ENCODE results near the gene ENHO.

ENHO gene

DNA sequence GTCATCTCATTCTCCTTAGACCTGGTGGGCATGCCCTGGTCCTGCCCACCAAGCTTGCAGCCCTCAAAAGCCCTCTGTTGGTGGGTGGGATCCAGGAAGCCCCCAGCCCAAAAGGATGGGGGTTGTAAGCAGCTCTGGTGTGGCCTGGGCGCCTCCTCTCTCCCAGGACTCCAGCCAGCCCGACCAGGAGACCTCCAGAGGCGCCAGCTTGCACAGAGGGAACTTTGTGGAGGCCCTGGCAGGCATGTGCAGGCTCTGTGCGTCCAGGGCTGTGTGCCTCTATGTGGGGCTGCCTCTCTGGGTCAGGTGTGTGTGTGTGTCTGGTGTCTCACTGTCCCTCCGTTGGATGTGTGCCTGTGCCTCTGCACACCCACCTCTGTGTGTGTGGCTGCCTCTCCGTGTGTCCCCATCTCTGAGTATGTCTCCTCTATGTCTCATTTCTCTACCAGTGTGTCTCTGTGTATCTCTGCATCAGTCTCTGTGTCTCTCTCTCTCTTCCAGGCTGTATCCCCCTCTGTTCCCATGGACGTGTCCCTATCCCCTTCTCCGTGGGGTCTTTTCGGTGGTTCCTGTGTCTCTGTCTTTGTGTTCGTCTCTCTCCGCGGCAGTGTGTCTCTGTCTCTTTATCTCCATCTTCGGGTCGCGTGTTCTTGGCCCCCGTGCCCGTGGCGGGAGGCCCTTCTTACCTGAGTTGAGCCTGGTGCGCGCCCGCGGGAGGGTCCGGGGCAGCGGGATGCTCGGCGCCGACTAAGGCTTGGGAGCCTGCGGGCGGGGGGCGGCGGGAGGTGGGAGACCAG is 501 bp downstream of the ENHO start:
- no peak for DNase-seq

DNA sequence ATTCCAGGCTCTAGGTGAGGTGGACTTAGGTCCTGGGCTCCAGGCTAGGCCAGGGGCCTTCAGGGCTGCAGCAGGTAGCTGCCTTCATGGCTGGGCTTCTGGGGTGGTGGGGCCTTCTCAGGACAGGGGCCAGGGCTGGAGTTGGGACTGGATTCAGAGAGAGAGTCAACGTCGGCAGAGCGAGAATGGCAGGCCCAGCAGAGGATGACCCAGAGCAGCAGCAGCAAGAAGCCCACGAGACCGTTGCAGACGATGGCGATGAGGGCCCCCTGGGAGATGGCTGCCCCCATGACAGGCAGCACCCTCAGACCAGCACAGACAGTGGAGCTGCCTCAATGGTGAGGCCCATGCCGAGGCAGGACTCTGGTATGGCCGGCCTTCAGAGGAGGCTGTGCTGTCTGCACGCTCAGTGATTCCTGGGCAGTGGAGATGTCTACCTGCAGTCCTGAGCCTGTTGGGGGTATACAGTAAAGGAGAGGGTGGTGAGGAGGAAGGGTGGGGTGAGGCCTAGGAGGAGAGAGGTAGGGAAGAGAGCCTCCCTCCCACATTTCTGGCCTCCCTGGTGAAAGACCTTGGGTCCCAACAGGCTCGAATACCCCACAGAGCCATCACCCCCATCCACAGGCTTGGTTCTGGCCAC is 1.3 kb downstream of the ENHO start:
- DNase-seq = no peak

DNA sequence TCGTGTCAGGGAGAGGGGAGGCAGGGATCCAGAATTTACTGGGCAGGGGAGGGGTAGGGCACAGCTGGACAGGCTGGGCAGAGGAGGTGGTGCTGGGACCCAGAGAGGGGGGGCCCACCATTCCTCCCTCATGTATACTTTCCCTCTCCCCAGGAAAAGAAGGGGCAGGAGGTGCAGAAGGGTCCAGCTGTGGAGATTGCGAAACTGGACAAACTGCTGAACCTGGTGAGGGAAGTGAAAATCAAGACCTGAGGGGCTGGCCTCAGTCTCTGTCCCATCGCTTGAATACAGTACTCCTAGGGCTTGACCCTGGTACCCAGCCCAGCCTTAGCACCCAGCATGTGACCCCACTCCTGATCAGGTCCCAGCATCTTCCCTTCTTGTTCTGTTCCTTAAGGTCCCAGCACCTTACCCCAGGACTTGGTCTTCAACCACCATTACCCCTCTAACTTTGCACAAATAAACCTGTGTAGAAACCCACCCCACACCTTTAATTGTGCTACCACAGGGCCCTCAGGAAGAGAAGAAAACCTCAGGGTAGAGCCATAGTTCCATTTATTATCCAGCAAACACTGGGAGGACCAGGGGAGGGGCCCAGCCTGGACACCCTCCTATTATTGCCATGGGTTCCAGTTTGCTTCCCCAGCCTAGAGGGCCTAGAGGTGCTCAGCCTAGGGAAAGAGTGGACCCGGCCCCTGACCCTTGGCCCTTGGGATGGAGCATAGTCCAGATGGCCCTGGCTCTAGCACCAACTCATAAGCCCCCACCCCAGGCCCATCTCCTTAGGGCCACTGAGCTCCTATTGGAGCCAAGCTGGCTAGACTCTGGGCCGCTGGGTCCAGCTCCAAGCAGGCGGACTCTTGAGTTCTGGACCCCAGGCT is 2.0 kb downstream of the ENHO start:
- no peak for DNase-seq

DNA sequence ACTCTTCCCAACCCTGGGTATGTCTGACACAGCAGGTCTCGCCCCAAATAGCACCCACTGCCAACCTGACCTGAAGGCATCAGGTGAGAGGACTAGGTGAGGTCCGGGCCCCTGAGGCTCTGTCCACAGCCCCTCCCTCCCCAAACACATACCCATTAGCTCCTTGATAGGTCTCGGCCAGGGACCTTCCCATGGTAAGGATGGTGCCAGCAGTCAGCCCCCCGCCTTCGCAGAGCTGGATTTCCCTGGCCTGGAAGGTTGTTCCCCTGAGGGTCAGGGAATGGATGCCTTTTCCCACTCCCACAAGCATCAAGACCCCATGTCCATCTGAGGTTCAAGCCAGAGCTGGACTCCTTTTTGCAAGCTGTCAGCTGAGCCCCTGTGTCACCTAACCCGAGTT is 2.7 kb downstream of the ENHO start:
- no peak for DNase-seq

DNA sequence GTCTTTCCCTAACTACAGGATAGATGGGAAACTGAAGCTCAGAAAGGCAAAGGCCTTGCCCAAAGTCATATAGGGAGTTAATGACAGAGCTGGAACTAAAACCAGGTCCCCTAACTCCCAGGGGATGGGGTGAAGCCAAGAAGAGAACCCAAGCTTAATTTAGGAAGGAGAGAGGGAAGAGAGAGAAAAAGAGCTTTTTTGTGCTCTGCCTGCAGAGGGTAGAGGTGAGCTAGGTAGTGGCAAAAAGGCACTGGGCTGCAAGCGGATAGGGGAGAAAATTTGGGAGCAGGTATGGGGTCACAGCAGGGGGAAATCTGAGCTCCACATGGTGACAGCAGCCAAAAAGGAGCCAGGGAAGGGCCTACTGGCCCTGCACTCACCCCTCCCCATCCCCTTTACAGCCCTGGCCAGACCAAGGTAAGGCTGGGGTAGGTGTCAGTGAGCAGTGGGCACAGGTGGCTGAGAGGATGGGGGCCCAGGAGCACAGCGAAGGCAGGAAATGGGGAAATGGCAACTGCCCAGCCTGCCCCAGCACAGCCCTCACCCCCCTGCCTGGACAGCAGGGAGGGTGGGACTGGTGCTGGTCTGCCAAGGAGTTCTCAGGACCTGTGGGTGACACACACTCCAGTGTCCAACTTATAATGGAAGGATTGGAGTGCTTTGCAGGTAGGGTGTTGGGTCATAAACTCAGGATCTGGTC is 3.3 kb downstream of the ENHO start:
- no peak for DNase-seq

DNA sequence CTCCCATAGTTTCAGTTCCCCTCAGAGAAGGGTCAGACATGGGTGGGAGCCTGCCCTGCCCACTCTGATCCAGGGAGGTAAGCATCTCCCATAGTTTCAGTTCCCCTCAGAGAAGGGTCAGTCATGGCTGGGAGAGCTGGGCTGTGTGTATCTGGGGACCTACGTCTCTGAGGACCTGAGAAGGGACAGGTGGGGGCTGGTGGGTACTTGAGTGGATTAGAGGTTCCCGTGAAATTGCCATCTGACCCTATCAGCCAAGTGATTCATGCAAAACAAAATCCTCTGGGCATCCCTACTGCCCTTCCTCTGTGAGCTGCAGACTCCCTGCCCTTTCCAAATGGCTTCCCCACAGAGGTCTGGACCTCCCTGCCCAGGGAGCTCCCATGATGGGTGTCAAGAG is 3.9 kb downstream of the ENHO start:
- DNase-seq = no peak

DNA sequence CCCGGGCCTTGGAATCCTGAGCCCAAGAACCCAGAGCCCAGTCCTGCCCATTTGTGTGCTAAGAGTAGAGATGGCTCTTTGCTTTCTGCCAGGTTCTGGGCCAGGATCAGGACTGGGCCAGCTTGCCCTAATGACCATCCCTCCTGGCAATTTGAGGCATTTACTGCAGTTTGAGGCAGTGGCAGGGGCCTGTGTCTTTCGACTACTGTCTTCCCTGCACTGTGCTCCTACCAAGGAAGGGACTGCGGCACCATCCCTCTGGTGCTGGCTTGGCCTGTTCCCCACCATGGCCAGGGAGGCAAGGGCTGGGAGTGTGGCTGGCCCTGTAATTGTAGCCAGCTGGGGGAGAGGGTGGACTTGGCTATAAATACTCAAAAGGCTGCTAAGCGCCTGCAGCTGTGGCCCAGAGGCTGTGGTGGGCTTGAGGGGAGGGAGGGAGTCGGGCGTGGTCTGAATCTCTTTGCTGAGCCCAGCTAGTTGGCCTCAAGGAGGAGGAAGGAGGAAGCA is 4.6 kb downstream of the ENHO start:
- no peak for DNase-seq

DNA sequence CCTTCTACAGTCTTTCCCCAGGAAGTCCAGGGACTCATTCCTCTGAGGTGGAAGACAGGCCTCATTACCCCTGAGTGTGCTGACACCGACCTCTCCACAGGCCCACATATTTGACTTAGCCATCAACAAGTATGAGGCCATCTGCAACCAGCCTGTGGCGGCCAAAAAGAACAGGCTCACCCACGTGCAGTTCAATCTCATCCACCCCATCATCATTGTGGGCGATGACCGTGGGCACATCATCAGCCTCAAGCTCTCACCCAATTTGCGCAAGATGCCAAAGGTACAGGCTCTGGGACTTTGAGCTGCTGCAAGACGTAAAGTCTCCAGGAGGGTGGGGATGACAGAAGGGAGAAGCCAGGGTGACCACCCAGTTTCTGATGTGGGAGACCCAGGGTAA is 5.6 kb downstream of the ENHO start:
- no peak for DNase-seq

DNA sequence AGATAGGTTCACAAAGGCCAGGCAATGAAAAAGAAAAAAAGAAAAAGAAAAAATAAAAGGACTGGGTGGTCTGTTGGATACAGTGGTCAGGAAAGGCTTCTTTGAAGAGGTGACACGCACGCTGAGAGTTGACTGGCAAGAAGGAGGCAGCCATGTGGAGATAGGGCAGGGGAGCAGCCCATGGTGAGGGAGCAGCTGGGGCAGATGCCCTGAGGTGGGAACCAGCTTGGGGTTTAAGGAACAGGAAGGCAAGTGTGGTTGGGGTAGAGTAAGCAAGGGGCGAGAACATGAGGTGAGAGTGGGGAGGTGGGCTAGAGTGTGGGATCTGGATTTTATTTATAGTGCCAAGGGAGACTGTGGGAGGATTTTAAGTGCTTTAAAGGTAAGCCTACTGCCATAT is 6.8 kb downstream of the ENHO start:
- DNase-seq = no peak

DNA sequence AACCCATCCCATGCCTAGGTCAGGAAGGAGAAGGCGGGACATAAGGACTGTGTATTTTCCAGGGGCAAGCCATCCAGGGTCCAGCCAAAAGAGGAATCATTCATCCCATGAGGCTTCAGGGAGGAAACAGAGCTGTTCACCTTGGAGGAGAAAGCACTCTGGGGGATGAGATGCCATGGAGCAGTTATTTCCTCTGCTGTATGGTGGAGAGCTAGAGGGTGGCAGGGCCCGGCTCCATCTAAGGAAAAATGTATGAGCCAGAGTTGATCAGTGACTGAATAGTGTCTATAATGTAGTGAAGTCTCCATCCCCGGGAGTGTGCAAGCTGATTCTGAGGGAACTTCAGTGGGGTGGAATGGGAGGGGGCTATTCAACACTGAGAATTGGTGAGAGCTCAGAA is 8.0 kb downstream of the ENHO start:
- no peak for DNase-seq

DNA sequence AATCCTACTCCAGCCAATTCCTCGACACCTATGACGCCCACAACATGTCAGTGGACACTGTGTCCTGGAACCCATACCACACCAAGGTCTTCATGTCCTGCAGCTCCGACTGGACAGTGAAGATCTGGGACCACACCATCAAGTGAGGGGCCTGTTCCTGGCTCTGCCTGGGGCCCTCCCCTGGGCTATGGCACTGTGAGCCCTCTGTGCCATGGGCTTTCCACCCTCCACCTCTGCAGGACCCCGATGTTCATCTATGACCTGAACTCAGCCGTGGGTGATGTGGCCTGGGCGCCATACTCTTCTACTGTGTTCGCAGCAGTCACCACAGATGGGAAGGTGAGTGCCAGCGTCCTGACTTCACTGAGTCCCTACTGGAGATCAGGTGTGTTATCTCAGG is 8.4 kb downstream of the ENHO start:
- no peak for DNase-seq

DNA sequence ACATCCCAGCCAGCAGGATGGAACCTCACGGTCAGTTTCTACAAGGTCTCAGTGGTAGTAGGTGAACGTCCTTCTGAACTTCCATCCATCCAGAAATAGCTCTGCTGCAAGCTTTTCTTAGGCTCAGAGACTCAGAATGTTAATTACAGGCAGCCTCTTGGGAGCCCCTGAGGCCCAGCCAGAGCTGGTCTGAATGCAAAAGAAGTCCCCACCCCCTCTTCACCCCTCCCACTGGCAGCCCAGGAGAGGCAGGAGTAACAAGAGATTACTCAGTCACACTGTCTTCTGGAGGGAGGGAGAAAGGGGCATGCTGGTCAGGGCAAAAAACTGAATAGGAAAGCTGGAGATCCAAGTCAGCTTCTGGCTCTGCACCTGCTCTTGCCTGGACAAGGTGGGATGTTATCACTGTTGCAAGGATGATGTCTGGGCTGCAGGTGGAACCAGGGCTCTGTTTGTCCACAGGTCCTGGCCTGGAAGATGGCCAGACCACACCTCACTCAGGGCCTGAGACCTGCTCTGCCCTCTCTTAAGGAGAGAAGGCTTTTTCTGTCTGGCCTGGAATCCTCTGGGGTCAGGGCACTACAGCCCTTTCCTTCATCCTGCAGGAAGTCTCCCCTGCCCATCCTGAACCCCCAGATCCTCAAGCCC is 9.1 kb downstream of the ENHO start:
- no peak for DNase-seq

DNA sequence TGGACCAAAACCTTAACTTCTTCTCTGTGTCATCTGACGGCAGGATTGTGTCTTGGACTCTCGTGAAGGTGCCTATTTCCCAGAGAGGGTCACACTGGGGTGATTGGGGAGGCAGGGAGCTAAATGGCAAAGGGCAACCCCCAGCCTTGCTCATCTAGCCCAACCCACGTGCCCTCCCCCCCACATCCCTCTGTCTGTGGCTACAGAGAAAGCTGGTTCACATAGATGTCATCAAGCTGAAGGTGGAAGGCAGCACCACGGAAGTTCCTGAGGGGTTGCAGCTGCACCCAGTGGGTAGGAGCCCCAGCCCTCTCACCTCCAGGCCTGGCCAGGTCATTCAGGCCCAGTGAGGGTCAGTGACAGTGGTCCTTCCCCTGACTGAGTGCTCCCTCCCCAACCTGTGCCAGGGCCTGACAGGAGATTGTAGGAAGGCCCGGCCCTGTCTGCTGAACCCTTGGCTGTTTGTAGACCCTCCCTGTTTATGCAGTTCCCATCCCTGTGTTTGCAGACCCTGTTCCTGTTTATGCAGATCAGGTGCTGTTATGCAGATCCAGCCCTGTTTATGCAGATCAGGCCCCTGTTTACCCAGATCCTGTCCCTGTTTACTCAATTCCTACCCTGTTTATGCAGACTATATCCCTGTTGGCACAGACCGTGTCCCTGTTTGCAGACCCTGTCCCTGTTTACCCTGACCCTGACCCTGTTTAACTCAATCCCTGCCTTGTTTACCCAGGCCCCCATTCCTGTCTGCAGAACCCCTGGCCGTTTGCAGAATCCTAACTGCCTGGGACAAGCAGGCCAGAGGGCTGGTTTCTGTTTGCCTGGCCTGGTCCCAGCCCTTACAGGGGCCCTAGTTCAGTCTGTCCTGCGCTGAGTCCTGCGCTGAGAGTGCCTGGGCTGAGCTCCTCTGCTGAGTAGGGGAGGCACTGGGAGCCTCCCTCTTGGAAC is 10.4 kb downstream of the ENHO start:
- DNase-seq = no peak

DNA sequence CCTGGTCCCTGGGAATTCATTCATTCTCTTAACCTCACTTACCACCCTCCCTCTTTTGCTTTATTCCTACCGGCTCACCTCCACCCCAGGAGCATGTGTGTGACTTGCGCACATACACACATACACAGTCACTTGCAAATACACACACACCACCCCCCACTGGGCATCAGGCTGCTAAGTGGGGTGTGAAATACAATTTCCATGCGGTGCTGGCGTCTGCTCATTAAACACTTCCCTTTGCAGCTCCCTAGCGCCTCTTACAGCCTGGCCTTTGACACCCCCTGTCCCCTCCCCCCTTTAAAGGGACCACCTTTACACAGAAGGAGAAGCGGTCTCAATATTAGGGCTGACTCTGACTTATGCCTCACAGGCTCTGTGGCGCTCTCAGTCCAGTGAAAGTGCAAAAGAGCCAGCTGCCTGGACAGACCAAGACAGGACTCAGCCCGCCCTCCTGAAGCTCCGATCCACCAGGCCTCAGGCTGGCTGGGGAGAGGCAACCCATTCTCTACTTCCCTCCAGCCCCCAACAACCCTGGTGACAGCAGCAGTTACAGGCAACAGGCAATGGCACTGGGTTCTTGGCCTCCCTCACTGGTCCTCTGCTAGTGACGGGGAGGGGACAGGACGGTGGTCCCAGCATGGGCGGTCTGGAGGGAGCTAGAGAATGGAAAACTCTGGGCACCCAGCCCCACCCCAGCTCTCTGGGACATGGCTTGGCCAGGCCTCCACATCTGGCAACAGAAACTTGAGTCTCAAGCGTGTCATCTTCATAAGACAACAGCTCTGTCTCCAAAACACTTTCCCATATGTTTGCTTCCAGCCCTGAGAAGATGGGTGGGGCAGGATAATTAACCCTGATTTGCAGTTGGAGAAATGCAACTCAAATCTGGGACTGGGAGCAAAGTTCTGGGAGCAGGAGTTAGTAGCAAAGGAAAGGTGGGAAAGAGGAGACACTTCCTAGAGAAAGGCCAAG is 12.0 kb downstream of the ENHO start:
- no peak for DNase-seq

DNA sequence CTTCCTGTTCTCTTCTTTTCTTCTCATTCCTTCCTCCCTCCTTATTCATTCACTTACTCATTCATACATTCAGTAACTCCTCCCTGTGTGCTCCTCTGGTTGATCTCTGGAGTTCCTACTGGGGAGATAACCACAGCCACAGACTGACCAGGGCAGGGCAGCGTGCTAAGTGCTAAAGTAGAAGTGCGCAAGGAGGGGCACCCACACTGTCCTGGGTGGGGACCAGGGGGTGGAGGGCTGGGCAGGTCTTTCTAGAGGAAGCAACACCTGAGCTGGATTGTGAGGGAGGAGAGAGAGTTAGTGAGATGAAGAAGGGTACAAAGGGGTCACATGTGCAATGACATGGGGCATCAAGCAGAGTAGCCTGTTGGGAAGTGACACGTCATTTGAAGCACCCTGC is 13.8 kb downstream of the ENHO start:
- no peak for DNase-seq

DNA sequence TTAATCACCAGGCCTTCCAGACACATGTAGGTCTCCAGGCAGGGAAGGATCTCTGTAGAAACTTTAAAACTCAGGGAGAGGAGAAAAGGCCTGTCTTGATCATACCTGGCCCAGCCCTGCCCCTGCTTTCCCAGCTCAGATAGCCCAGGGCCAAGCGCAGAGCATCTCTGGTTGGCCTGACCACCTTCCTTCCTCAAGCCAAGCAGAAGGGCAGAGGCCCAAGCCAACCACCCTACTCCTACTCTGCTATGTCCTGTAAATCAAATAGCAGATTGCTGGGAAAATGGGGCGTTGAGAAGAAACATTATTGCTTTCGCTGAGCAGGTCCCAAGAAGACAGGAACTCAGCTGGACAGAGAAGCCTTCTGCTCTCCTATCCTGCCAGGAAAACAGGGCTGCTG is 14.3 kb downstream of the ENHO start:
- no peak for DNase-seq

DNA sequence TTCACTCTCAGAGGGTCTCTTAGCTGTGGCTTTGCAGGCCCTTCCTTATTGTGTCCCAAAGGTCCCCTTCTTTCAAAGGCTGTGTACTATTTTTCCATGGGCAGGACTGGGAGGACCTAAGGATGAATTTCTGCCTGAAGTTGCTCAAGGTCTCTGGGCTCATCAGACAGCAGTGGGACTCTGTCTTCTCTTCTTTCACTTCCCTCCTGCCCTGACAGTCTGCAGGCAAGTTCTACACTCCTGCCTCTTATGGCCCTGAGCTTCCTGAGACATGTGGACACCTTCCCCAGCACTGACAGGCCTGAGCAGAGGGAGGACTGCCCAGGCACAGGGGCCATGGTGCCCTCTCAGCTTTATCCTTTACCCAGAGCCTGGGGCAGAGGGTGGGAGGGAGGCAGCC is 14.8 kb downstream of the ENHO start:
- DNase-seq = no peak

DNA sequence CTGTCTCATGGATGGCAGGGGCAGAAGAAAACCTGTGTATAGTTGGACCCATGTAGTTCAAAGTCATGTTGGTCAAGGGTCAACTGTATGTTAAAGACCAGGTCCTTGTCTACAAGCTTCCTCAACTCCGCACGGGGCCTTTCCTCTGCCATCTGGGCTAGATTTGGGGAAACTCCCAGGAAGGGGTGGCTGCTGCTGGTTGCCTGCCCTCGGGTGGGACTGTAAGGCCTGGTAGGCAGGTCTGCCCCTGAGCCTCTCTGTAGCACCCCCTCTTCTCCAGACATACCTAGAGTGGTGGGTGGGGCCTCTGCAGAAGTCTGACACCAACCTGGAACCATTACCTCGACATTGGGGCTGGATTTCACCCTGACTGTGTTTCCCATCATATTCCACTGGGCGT is 15.2 kb downstream of the ENHO start:
- no peak for DNase-seq

DNA sequence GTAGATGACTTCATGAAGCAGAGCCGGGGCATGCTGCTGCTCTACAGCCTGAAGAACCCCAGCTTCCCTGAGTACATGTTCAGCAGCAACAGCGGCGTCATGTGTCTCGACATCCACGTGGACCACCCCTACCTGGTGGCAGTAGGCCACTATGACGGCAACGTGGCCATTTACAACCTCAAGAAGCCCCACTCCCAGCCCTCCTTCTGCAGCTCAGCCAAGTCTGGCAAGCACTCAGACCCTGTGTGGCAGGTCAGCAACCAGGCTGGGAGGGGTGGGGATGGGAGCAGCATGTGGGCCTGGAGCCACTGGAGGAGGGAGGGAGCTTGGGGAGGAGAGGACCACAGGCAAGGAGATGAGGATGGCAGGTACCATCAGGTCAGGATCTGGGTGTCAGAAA is 16.2 kb downstream of the ENHO start:
- no peak for DNase-seq

Data from CD4-positive, alpha-beta T cell treated with Interleukin-12 subunit alpha and Interleukin-12 subunit beta, for 1 hour (primary cell).